ENCODE data around the gene MEGF10. TPM values are rescaled to one million over a fixed set of nuclear protein-coding genes. Genes with fewer than 3 reads are reported as not detected.

The MEGF10 gene
- total and polyA plus RNA-seq, 2 of the 8 experiments (the other 6 are each of a cell fraction or from before 2014, with no cell fraction given): 38.2 to 53.1 TPM

GRCh38 chr5:127446626-127447025 lies 156.0 kb downstream of the MEGF10 start:
- no peak overlapping the region for H4K91ac ChIP-seq (replicated peaks; ENCODE audit: insufficient read length, low read length)
- H3K9me3 ChIP-seq (ENCODE audit: insufficient read depth in 2 of 2, low read depth in 1 of 2, low read length in 1 of 2): no peaks in the 10 kb centered on the region
- WGBS, 2 experiments (ENCODE audit: extremely low coverage in 1 of 2, insufficient coverage in 1 of 2, insufficient read length in 1 of 2, insufficient replicate concordance in 2 of 2, low coverage in 1 of 2, low lambda C conversion rate in 2 of 2, missing lambda C conversion rate in 1 of 2): 87% methylated on average over 2 of the region's 2 CpGs; no CpG with 5 or more reads in 1 of the 2 experiments
- H3K4me3 ChIP-seq (ENCODE audit: extremely low read depth in 1 of 4, insufficient read depth in 2 of 4, low read depth in 3 of 4, low read length in 4 of 4): no peak overlapping the region
- no peak overlapping the region for H2BK15ac ChIP-seq (ENCODE audit: low read length)
- H2BK12ac ChIP-seq (ENCODE audit: low read depth, low read length): no peak overlapping the region
- H4K20me1 ChIP-seq (replicated peaks in 1 of 2; ENCODE audit: control insufficient read depth in 1 of 2, insufficient read depth in 2 of 2, low read length in 2 of 2): no peaks in the 10 kb centered on the region
- H3K4me2 ChIP-seq (ENCODE audit: insufficient read depth in 1 of 2, low read depth in 2 of 2, low read length in 2 of 2): no peak overlapping the region
- H3K4ac ChIP-seq (replicated peaks; ENCODE audit: insufficient read length, low read depth, low read length): peak overlapping the region; percentile 23
- no peak overlapping the region for H3K18ac ChIP-seq (ENCODE audit: extremely low read depth, low read length)
- ChIA-PET CTCF (ENCODE audit: partially characterized antibody) (interaction anchor here (0.6 to 3.0 kb wide), 7 partner anchors 9 to 156 kb away, joined by 3 to 10 read pairs (median 3); partner anchors contain the start of gene MEGF10), POLR2A (ENCODE audit: partially characterized antibody) (no interaction called here)
- no peak overlapping the region for H3K23ac ChIP-seq (ENCODE audit: insufficient read length)
- no peak overlapping the region for H3K9ac ChIP-seq (replicated peaks in 1 of 4; ENCODE audit: extremely low read depth in 1 of 4, low read depth in 3 of 4, low read length in 3 of 4)
- no peak overlapping the region for H2BK120ac ChIP-seq (replicated peaks; ENCODE audit: low read depth, low read length)
- H4K5ac ChIP-seq (ENCODE audit: insufficient read length, low read depth, low read length): no peak overlapping the region
- no peaks in the 10 kb centered on the region for H3K27me3 ChIP-seq (replicated peaks in 1 of 4; ENCODE audit: control insufficient read depth in 3 of 4, extremely low read depth in 1 of 4, insufficient read depth in 3 of 4, low read length in 3 of 4)
- no peak overlapping the region for H3K56ac ChIP-seq (replicated peaks; ENCODE audit: insufficient read length, low read depth, low read length)
- no peak overlapping the region for H2BK5ac ChIP-seq (ENCODE audit: low read depth, low read length)
- no peak overlapping the region for H2BK20ac ChIP-seq (ENCODE audit: low read length)
- no peak overlapping the region for H4K8ac ChIP-seq (ENCODE audit: extremely low read depth, insufficient read depth, low read length)
- H3K23me2 ChIP-seq (ENCODE audit: low read depth, low read length): no peaks in the 10 kb centered on the region
- H3K79me2 ChIP-seq (ENCODE audit: control insufficient read depth in 1 of 2, insufficient read depth in 2 of 2, low read length in 2 of 2): no peaks in the 10 kb centered on the region
- no peaks in the 10 kb centered on the region for H3K4me1 ChIP-seq (replicated peaks in 1 of 4; ENCODE audit: control insufficient read depth in 3 of 4, insufficient read depth in 4 of 4, low read length in 3 of 4)
- no peak overlapping the region for H2AK5ac ChIP-seq (ENCODE audit: low read depth, low read length)
- DNase-seq (ENCODE audit: low read depth in 1 of 2, low spot score in 2 of 2): no peak
- TF ChIP-seq CREB1 (IDR thresholded peaks at IDR 0.05) (no peak), TBP (IDR thresholded peaks at IDR 0.05; ENCODE audit: low read depth, low read length) (no peak), BACH1 (IDR thresholded peaks at IDR 0.05; ENCODE audit: low read length) (no peak), BRCA1 (IDR thresholded peaks at IDR 0.05; ENCODE audit: low read depth, low read length) (no peak), SIRT6 (IDR thresholded peaks at IDR 0.05; ENCODE audit: low read length) (no peak), EGR1 (IDR thresholded peaks at IDR 0.05; ENCODE audit: borderline replicate concordance, low read depth, low read length) (no peak), CBX8 (IDR thresholded peaks at IDR 0.05; ENCODE audit: borderline replicate concordance, low read depth, low read length) (no peak), BCL11A (IDR thresholded peaks at IDR 0.05; ENCODE audit: low read depth in 2 of 2, low read length in 2 of 2) (no peak)
- H3K36me3 ChIP-seq (ENCODE audit: control insufficient read depth in 2 of 4, insufficient read depth in 4 of 4, low read length in 3 of 4): peaks cover 0 to 37% (median 11%) of the 10 kb centered on the region in 4 experiments; a peak in 6 of 8 replicates
- H2AFZ ChIP-seq (ENCODE audit: low read length): no peak overlapping the region
- no peaks in the 10 kb centered on the region for H3K79me1 ChIP-seq (ENCODE audit: low read depth, low read length)
- H3K27ac ChIP-seq (ENCODE audit: low read depth, low read length): no peak overlapping the region
- no peak overlapping the region for H3K14ac ChIP-seq (ENCODE audit: insufficient read length)
- no peak for FAIRE-seq

All from H1 (cell line).